IMR-90 (cell line): ENCODE data around the gene EBF4. TPM values are rescaled to one million over a fixed set of nuclear protein-coding genes. Genes with fewer than 3 reads are reported as not detected.
A peak's percentile ranks its signal among the peaks of the same experiment; 100 is the strongest.

Source experiments
- ATAC-seq: fragments of 200-7000 bp; cut with Tn5 transposase; 2 replicates; pipeline ENCODE4 v1.9.1; 2020; ENCODE audit warnings: low read depth, mild to moderate bottlenecking, moderate library complexity
- BruUV-seq: library from RNA; stranded (reverse); fragments of 400-500 nt; replicated peaks from 2 replicates; lab custom pipeline; 2021; lab: Mats Ljungman, UMichigan
- CTCF ChIA-PET: fragments of 300-600 bp; formaldehyde crosslinking; extraction: SDS; loops from one replicate; lab custom pipeline; 2021; ENCODE audit warnings: antibody characterized with exemption; lab: Yijun Ruan, JAX
- POLR2A ChIA-PET: fragments of 300-600 bp; sonication (Branson Sonifier 250); formaldehyde crosslinking; loops from one replicate; lab custom pipeline; 2022; ENCODE audit warnings: antibody characterized with exemption; ENCODE audit not compliant: unreplicated experiment; lab: Charles Lee
- DNase-seq: peaks from one replicate; pipeline ENCODE4 v3.0.0; 2013
- H2AFZ ChIP-seq: replicated peaks from 2 replicates; pipeline ENCODE3; 2013; ENCODE audit warnings: low read length, mild to moderate bottlenecking; ENCODE audit not compliant: poor library complexity
- H2AK5ac ChIP-seq: 2 replicates; pipeline ENCODE4 v1.6.1; 2013; ENCODE audit warnings: low read depth, low read length, inconsistent platforms
- H2AK9ac ChIP-seq: replicated peaks from 2 replicates; pipeline ENCODE3; 2013; ENCODE audit warnings: mild to moderate bottlenecking, low read depth, low read length, moderate library complexity; ENCODE audit not compliant: poor library complexity
- H2BK120ac ChIP-seq: 2 replicates; pipeline ENCODE4 v1.6.1; 2013; ENCODE audit warnings: low read depth, low read length, inconsistent platforms
- H2BK15ac ChIP-seq: 3 replicates; pipeline ENCODE4 v1.6.1; 2013; ENCODE audit warnings: low read depth, low read length, inconsistent platforms
- H2BK20ac ChIP-seq: 2 replicates; pipeline ENCODE4 v1.6.1; 2013; ENCODE audit warnings: low read depth, mild to moderate bottlenecking, inconsistent platforms, low read length, moderate library complexity
- H2BK5ac ChIP-seq: 2 replicates; pipeline ENCODE4 v1.6.1; 2013; ENCODE audit warnings: mild to moderate bottlenecking, low read depth, low read length, inconsistent platforms; ENCODE audit not compliant: poor library complexity, severe bottlenecking
- H3K14ac ChIP-seq: replicated peaks from 2 replicates; pipeline ENCODE4 v1.6.1; 2013; ENCODE audit warnings: low read depth, low read length, inconsistent platforms
- H3K18ac ChIP-seq: 2 replicates; pipeline ENCODE4 v1.6.1; 2013; ENCODE audit warnings: low read depth, low read length, control low read depth
- H3K23ac ChIP-seq: 2 replicates; pipeline ENCODE4 v1.6.1; 2013; ENCODE audit warnings: low read depth, low read length, inconsistent platforms
- H3K27ac ChIP-seq: 2 replicates; pipeline ENCODE4 v1.5.1; 2013; ENCODE audit warnings: mild to moderate bottlenecking, control low read depth, low read length; ENCODE audit not compliant: insufficient read depth
- H3K27me3 ChIP-seq: 2 replicates; pipeline ENCODE4 v1.6.1; 2013; ENCODE audit warnings: low read length; ENCODE audit not compliant: control insufficient read depth, insufficient read depth
- H3K36me3 ChIP-seq: 2 replicates; pipeline ENCODE4 v1.6.1; 2013; ENCODE audit warnings: low read length, mixed read lengths; ENCODE audit not compliant: control insufficient read depth, insufficient read depth
- H3K4ac ChIP-seq: 2 replicates; pipeline ENCODE4 v1.6.1; 2013; ENCODE audit warnings: low read depth, low read length, inconsistent platforms
- H3K4me1 ChIP-seq: 2 replicates; pipeline ENCODE4 v1.6.1; 2013; ENCODE audit warnings: low read length, mixed read lengths; ENCODE audit not compliant: control insufficient read depth, insufficient read depth
- H3K4me2 ChIP-seq: 2 replicates; pipeline ENCODE4 v1.6.1; 2013; ENCODE audit warnings: low read depth, mild to moderate bottlenecking, control low read depth, low read length, moderate library complexity
- H3K4me3 ChIP-seq: 2 replicates; pipeline ENCODE4 v1.5.1; 2013; ENCODE audit warnings: low read depth, mild to moderate bottlenecking, control low read depth, low read length, moderate library complexity; ENCODE audit not compliant: insufficient read depth
- H3K56ac ChIP-seq: 2 replicates; pipeline ENCODE4 v1.6.1; 2013; ENCODE audit warnings: low read length, inconsistent platforms; ENCODE audit not compliant: insufficient read depth; ENCODE audit errors: extremely low read depth
- H3K79me1 ChIP-seq, 2 experiments: 2 replicates each; pipeline ENCODE4 v1.6.1; 2013; ENCODE audit warnings: low read length in 2 of 2, inconsistent platforms in 1 of 2, low read depth in 1 of 2
- H3K9ac ChIP-seq: 2 replicates; pipeline ENCODE4 v1.6.1; 2013; ENCODE audit warnings: low read depth, low read length, control low read depth
- H3K9me1 ChIP-seq: 2 replicates; pipeline ENCODE4 v1.6.1; 2013; ENCODE audit warnings: low read length, inconsistent platforms; ENCODE audit not compliant: insufficient read depth
- H3K9me3 ChIP-seq: 2 replicates; pipeline ENCODE4 v1.6.1; 2013; ENCODE audit warnings: low read length; ENCODE audit not compliant: control insufficient read depth, insufficient read depth
- H4K20me1 ChIP-seq: 2 replicates; pipeline ENCODE4 v1.6.1; 2013; ENCODE audit warnings: low read length, inconsistent platforms; ENCODE audit not compliant: insufficient read depth
- H4K5ac ChIP-seq: 2 replicates; pipeline ENCODE4 v1.6.1; 2013; ENCODE audit warnings: mild to moderate bottlenecking, low read depth, low read length, control low read depth
- H4K8ac ChIP-seq, 2 experiments: 2 replicates each; pipeline ENCODE4 v1.6.1; 2013; ENCODE audit warnings: low read depth in 2 of 2, low read length in 2 of 2, control low read depth in 1 of 2, inconsistent platforms in 1 of 2
- H4K91ac ChIP-seq: 2 replicates; pipeline ENCODE4 v1.6.1; 2013; ENCODE audit warnings: low read depth, low read length, inconsistent platforms; ENCODE audit not compliant: insufficient read depth
- BHLHE40 ChIP-seq: fragments of 150-350 bp; IDR thresholded peaks from 2 replicates; pipeline ENCODE4 v1.6.1; 2016; ENCODE audit warnings: mild to moderate bottlenecking, low read depth, low read length
- CEBPB ChIP-seq: IDR thresholded peaks from 2 replicates; pipeline ENCODE4 v1.6.1; 2012; ENCODE audit warnings: low read depth, low read length, improper control_type of control experiment
- CHD1 ChIP-seq: IDR thresholded peaks from 2 replicates; pipeline ENCODE4 v1.6.1; 2012; ENCODE audit warnings: low read depth, low read length, improper control_type of control experiment
- FOS ChIP-seq: fragments of 150-350 bp; IDR thresholded peaks from 2 replicates; pipeline ENCODE4 v1.6.1; 2016; ENCODE audit warnings: low read depth, low read length
- MAFK ChIP-seq: IDR thresholded peaks from 2 replicates; pipeline ENCODE4 v1.6.1; 2012; ENCODE audit warnings: low read depth, low read length, improper control_type of control experiment
- MAZ ChIP-seq: IDR thresholded peaks from 2 replicates; pipeline ENCODE4 v1.6.1; 2012; ENCODE audit warnings: low read depth, mild to moderate bottlenecking, low read length, improper control_type of control experiment, moderate library complexity, borderline replicate concordance
- MXI1 ChIP-seq: IDR thresholded peaks from 2 replicates; pipeline ENCODE4 v1.6.1; 2012; ENCODE audit warnings: low read depth, mild to moderate bottlenecking, low read length, moderate library complexity, borderline replicate concordance
- NFE2L2 ChIP-seq: fragments of 150-350 bp; IDR thresholded peaks from 2 replicates; pipeline ENCODE4 v1.6.1; 2016; ENCODE audit warnings: low read depth, mild to moderate bottlenecking, low read length
- POLR2A ChIP-seq: IDR thresholded peaks from 2 replicates; pipeline ENCODE4 v1.6.1; 2012; ENCODE audit warnings: mild to moderate bottlenecking, low read depth, low read length
- RAD21 ChIP-seq: IDR thresholded peaks from 2 replicates; pipeline ENCODE4 v1.6.1; 2012; ENCODE audit warnings: low read length, improper control_type of control experiment
- RCOR1 ChIP-seq: IDR thresholded peaks from 2 replicates; pipeline ENCODE4 v1.6.1; 2012; ENCODE audit warnings: mild to moderate bottlenecking, low read length, improper control_type of control experiment; ENCODE audit not compliant: insufficient replicate concordance
- RFX5 ChIP-seq: IDR thresholded peaks from 2 replicates; pipeline ENCODE4 v1.8.0; 2012; ENCODE audit warnings: low read depth, mild to moderate bottlenecking, low read length, moderate library complexity
- SMC3 ChIP-seq: fragments of 150-350 bp; IDR thresholded peaks from 2 replicates; pipeline ENCODE4 v1.6.1; 2016; ENCODE audit warnings: low read depth, mild to moderate bottlenecking, antibody characterized with exemption, low read length, moderate library complexity
- WGBS, 2 experiments: methylation state at CpG; one replicate each; pipeline versions ENCODE4 v1.1.5 to v1.1.7; 2013; ENCODE audit warnings: missing lambda C conversion rate in 2 of 2; ENCODE audit not compliant: insufficient read length in 1 of 2; ENCODE audit errors: extremely low coverage in 2 of 2; 5-methylcytosine and 5-hydroxymethylcytosine counted together
- dilution Hi-C: fragments of 300-500 bp; cut with HindIII; formaldehyde crosslinking; loops from one replicate; pipeline ENCODE4 v1.14.3; 2018; ENCODE audit warnings: low sequenced_read_pairs; ENCODE audit not compliant: unreplicated experiment
- in situ Hi-C: fragments of 300-500 bp; cut with MboI; formaldehyde crosslinking; loops from 3 replicates; pipeline ENCODE4 v1.14.3; 2019; ENCODE audit warnings: low sequenced_read_pairs, inconsistent platforms, mixed read lengths
- intact Hi-C: fragments of 100-400 bp; cut with micrococcal nuclease; formaldehyde crosslinking; loops from 2 replicates; pipeline ENCODE4 v1.10.0; 2022
- polyA plus RNA-seq, 3 experiments: library from polyadenylated mRNA; depleted of rRNA; stranded (reverse); fragments of >200 nt; gene quantifications; 2 replicates each; pipeline ENCODE4 v1.2.3, GENCODE V29; 2012; ENCODE audit warnings: low replicate concordance in 1 of 3
- total RNA-seq: library from RNA; depleted of rRNA; stranded (reverse); fragments of >200 nt; gene quantifications from 2 replicates; pipeline ENCODE4 v1.2.3, GENCODE V29; 2012
- TF ChIP-seq, protein P1 (sequence below): conservative IDR thresholded peaks from 2 replicates; pipeline ENCODE4 v1.5.1; 2012; ENCODE audit warnings: mild to moderate bottlenecking, low read depth, low read length, improper control_type of control experiment

EBF4 gene
- total and polyA plus RNA-seq, 2 of the 4 experiments (the other 2 are of a cell fraction): 0.18 to 1.1 TPM

DNA sequence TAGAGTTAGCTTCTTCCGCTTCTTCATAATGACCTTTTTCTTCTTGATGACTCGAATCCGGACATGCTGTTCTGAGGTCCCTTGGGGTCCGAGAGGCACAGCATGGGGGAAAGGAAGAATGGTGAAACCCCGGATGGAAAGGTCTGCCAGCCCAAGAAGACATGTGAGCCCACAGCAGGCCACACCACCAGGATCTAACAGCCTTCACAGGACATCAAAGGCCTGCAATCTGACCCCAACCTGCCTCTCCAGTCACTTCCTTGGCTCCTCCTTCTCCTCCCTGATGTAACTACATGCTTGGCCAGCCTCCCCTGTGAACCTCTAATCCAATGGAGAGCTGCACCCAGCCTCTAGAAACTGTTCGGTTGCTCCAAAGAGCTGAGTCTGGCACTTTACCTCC lies 106.2 kb downstream of the EBF4 start:
- ChIA-PET CTCF (interaction anchor here (1.0 to 1.2 kb wide), 2 partner anchors 30 to 43 kb away, joined by 3 to 5 read pairs; no protein-coding TSS in a partner anchor), POLR2A (interaction anchor here (0.5 kb wide), 1 partner anchor 375 kb away, joined by 4 read pairs; no protein-coding TSS in a partner anchor)
- dilution Hi-C loops: no loop called here
- Histone ChIP-seq H3K27ac (no peak overlapping the region), H3K4me2 (no peak overlapping the region), H2BK15ac (no peak overlapping the region), H3K79me1 (no peaks in the 10 kb centered on the region), H3K23ac (no peak overlapping the region), H4K8ac (no peak overlapping the region), H3K4ac (no peak overlapping the region), H2AK9ac (no peak overlapping the region), H3K27me3 (peaks cover 46% of the 10 kb centered on the region), H4K20me1 (no peaks in the 10 kb centered on the region), H3K9me3 (0 out of 2 replicates have a peak, but pooled peaks cover 7% of the 10 kb centered on the region), H2BK5ac (no peak overlapping the region), H4K91ac (no peak overlapping the region), H3K9ac (no peak overlapping the region), H3K56ac (no peak overlapping the region), H2AFZ (peak overlapping the region; percentile 26), H3K4me1 (no peaks in the 10 kb centered on the region; the same call in 1 of the 2 replicates), H3K18ac (no peak overlapping the region), H2AK5ac (no peak overlapping the region), H3K4me3 (no peak overlapping the region), H3K36me3 (no peaks in the 10 kb centered on the region; the same call in 1 of the 2 replicates), H3K9me1 (no peaks in the 10 kb centered on the region), H2BK120ac (no peak overlapping the region), H4K5ac (no peak overlapping the region), H3K14ac (no peak overlapping the region), H2BK20ac (no peak overlapping the region)
- intact Hi-C loops: no loop called here
- no peak for TF ChIP-seq FOS
- TF ChIP-seq RAD21: no peak
- TF ChIP-seq NFE2L2: no peak
- TF ChIP-seq MXI1: no peak
- no peak for TF ChIP-seq SMC3
- TF ChIP-seq, protein P1, sequence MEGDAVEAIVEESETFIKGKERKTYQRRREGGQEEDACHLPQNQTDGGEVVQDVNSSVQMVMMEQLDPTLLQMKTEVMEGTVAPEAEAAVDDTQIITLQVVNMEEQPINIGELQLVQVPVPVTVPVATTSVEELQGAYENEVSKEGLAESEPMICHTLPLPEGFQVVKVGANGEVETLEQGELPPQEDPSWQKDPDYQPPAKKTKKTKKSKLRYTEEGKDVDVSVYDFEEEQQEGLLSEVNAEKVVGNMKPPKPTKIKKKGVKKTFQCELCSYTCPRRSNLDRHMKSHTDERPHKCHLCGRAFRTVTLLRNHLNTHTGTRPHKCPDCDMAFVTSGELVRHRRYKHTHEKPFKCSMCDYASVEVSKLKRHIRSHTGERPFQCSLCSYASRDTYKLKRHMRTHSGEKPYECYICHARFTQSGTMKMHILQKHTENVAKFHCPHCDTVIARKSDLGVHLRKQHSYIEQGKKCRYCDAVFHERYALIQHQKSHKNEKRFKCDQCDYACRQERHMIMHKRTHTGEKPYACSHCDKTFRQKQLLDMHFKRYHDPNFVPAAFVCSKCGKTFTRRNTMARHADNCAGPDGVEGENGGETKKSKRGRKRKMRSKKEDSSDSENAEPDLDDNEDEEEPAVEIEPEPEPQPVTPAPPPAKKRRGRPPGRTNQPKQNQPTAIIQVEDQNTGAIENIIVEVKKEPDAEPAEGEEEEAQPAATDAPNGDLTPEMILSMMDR: no peak
- no peak for TF ChIP-seq POLR2A
- TF ChIP-seq MAFK: no peak
- TF ChIP-seq CHD1: no peak
- no peak for TF ChIP-seq RFX5
- TF ChIP-seq MAZ: no peak
- TF ChIP-seq BHLHE40: no peak
- TF ChIP-seq RCOR1: no peak
- TF ChIP-seq CEBPB: no peak
- BruUV-seq: no TSS peak
- 73% methylated on average over 4 of the region's 6 CpGs; no CpG with 5 or more reads in 1 of the 2 experiments for WGBS, 2 experiments
- ATAC-seq (no peak), DNase-seq (peak; percentile 10)
- in situ Hi-C loops: no loop called here
